COLO829 (cell line): ENCODE results near the gene TBXAS1.
"Not testable (repeated sequence)": the region's sequence is repeated elsewhere in the genome, so short reads cannot be mapped to it uniquely, and the experiment has no call there.

Experiments used
- DNase-seq: peaks from one replicate; pipeline ENCODE4 v3.0.0; 2012; ENCODE audit warnings: low spot score

The TBXAS1 gene

GRCh38 chr7:139914306-139915267, 85.5 kb downstream of the TBXAS1 start:
- no peak for DNase-seq

GRCh38 chr7:139915268-139915863, 86.3 kb downstream of the TBXAS1 start:
- no peak for DNase-seq

GRCh38 chr7:139915864-139916716, 87.0 kb downstream of the TBXAS1 start:
- DNase-seq: peak; percentile 98

- DNase-seq: no peak
These were observed 87.8 kb downstream of the TBXAS1 start for GRCh38 chr7:139916717-139917395.

- no peak for DNase-seq
These were observed 88.8 kb downstream of the TBXAS1 start for GRCh38 chr7:139917851-139918250.

GRCh38 chr7:139918480-139918879, 89.4 kb downstream of the TBXAS1 start:
- DNase-seq: no peak

- DNase-seq: no peak
These were observed 94.0 kb downstream of the TBXAS1 start for GRCh38 chr7:139923090-139923489.

- no peak for DNase-seq
These were observed 95.4 kb downstream of the TBXAS1 start for GRCh38 chr7:139924461-139924860.

- not testable (repeated sequence) for DNase-seq
These were observed 100.2 kb downstream of the TBXAS1 start for GRCh38 chr7:139929221-139929620.

GRCh38 chr7:139930286-139930965, 101.4 kb downstream of the TBXAS1 start:
- no peak for DNase-seq

- no peak for DNase-seq
These were observed 102.3 kb downstream of the TBXAS1 start for GRCh38 chr7:139931190-139931934.

- no peak for DNase-seq
These were observed 103.5 kb downstream of the TBXAS1 start for GRCh38 chr7:139932531-139932930.

GRCh38 chr7:139936760-139937310, 107.8 kb downstream of the TBXAS1 start:
- DNase-seq: no peak

GRCh38 chr7:139937715-139938114, 108.7 kb downstream of the TBXAS1 start:
- DNase-seq: no peak

- no peak for DNase-seq
These were observed 111.8 kb downstream of the TBXAS1 start for GRCh38 chr7:139940866-139941265.

- DNase-seq: no peak
These were observed 112.4 kb downstream of the TBXAS1 start for GRCh38 chr7:139941421-139941820.

GRCh38 chr7:139941866-139942265, 112.8 kb downstream of the TBXAS1 start:
- DNase-seq: no peak

GRCh38 chr7:139942636-139943035, 113.6 kb downstream of the TBXAS1 start:
- no peak for DNase-seq

GRCh38 chr7:139943401-139943800, 114.3 kb downstream of the TBXAS1 start:
- no peak for DNase-seq

GRCh38 chr7:139944248-139944647, 115.2 kb downstream of the TBXAS1 start:
- no peak for DNase-seq
